Pancreas (tissue), 10 donors: Measurements from ENCODE around the gene MLH1. TPM values are rescaled to one million over a fixed set of nuclear protein-coding genes. Genes with fewer than 3 reads are reported as not detected.

Experiments used
- ATAC-seq, 4 donors: fragments of 200-7000 bp; cut with Tn5 transposase; one replicate each; pipeline versions ENCODE4 v1.8.0 to v1.9.1; 2020; ENCODE audit warnings: mild to moderate bottlenecking in 4 of 4, moderate library complexity in 4 of 4
- DNase-seq, 6 donors: peaks; one replicate each; pipeline ENCODE4 v3.0.0-alpha.2; 2020
- FAIRE-seq: peaks from 2 replicates; lab custom pipeline; 2012; peaks lifted over from hg19 to GRCh38; lab: Jason Lieb, UNC
- H3K27ac ChIP-seq, 4 donors: fragments of 200-600 bp; sonication (generic); 1 replicate in 3 of 4; 2 replicates in 1 of 4; pipeline versions ENCODE4 v1.5.0 to v1.8.0; 2020
- H3K27me3 ChIP-seq, 4 donors: fragments of 200-600 bp; one replicate each; pipeline ENCODE4 v1.8.0; 2021
- H3K36me3 ChIP-seq, 3 donors: fragments of 200-600 bp; sonication (generic) in 1 of 3; one replicate each; pipeline versions ENCODE4 v1.5.0 to v1.8.0; 2020 to 2021
- H3K4me1 ChIP-seq, 3 donors: fragments of 200-600 bp; one replicate each; pipeline ENCODE4 v1.8.0; 2021
- H3K4me3 ChIP-seq, 4 donors: fragments of 200-600 bp; sonication (generic) in 2 of 4; one replicate each; pipeline versions ENCODE4 v1.5.0 to v1.8.0; 2020 to 2021
- H3K9me3 ChIP-seq, 4 donors: fragments of 200-600 bp; one replicate each; pipeline ENCODE4 v1.8.0; 2021
- CTCF ChIP-seq, 4 donors: fragments of 200-600 bp; sonication (generic) in 3 of 4; IDR thresholded peaks; one replicate each; pipeline versions ENCODE4 v1.5.0 to v1.8.0; 2021; ENCODE audit warnings: antibody characterized with exemption in 4 of 4
- WGBS, 2 donors: extraction: QIAGEN DNeasy Blood & Tissue Kit; methylation state at CpG; one replicate each; pipeline ENCODE4 v1.1.7; 2013; 5-methylcytosine and 5-hydroxymethylcytosine counted together
- intact Hi-C, 3 donors: fragments of 100-400 bp; cut with DNase I; formaldehyde crosslinking; loops; one replicate each; pipeline versions ENCODE4 v1.11.1 to v1.14.2; 2022
- polyA plus RNA-seq, 2 donors: library from polyadenylated mRNA; stranded (reverse); fragments of 200-250 nt; gene quantifications; one replicate each; pipeline ENCODE4 v1.2.3, GENCODE V29; 2013
- total RNA-seq, 6 donors: library from RNA; stranded (reverse); fragmentation: NEBNext Ultra II Directional in 4 of 6; extraction: Animal tissue kit (Norgen Biotek cat#: 25700) in 4 of 6; gene quantifications; one replicate each; pipeline versions ENCODE4 v1.2.1 to v1.2.4, GENCODE V29; 2021 to 2023
- donor health status: healthy with polysubstance abuse.
- donor health status: DM: no; HTN: no; CAD: no; lungs with moderate emphysema.
- donor health status: DM: no; HTN: no; CAD: no.
- donor health status: control.
- donor health status: control.
- donor health status: Bipolar disorder and iron deficiency.
- donor health status: DM: yes; HTN: yes; CAD: no.
- donor health status: DM: no; HTN: no; CAD: no.
- donor health status: DM: no; HTN: no; CAD: no.
- donor health status: DM: yes; HTN: yes; CAD: no.

Gene MLH1
- total and polyA plus RNA-seq, 8 donors = 7.9 to 16.4 (median 13.3) TPM

DNA sequence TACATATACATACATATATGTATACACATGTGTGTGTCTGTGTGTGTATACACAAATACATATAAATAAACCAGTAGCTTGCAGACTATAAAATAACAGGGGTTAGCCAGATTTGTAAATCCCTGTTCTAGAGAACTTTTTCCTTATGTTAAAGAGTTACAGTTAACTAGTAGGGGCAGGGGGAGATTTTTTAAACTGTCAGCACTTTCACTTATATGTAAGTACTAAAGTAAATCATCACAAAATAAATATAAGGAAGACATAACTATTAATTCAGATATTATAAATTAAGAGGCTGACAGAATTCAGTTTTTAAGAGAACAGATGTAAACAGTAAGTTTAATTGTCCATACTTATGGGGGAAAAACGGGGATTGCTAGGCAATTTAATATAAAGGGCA is 107.1 kb downstream of the MLH1 start:
- no peak overlapping the region for H3K27ac ChIP-seq
- H3K27me3 ChIP-seq = no peaks in the 10 kb centered on the region
- no peak for FAIRE-seq
- H3K4me1 ChIP-seq = peaks cover 0 to 11% (median 8%) of the 10 kb centered on the region in 3 donors
- no peak for DNase-seq
- no peaks in the 10 kb centered on the region for H3K36me3 ChIP-seq
- no peak for TF ChIP-seq CTCF (IDR thresholded peaks at IDR 0.05)
- intact Hi-C loops = no loop called here
- H3K9me3 ChIP-seq = no peaks in the 10 kb centered on the region
- ATAC-seq = no peak
- H3K4me3 ChIP-seq = no peak overlapping the region
- WGBS, 2 donors = 75 to 83% methylated on average over 1 of the region's 1 CpG

Other genes starting within 250 kb of the MLH1 start
- under 1 TPM in 3 of 6 donors, not detected in 3; 0.06 to 0.16 (median 0.12) TPM for gene DCLK3, start 229.0 kb upstream of the MLH1 start, total RNA-seq
- gene DCLK3, start 229.0 kb upstream of the MLH1 start, polyA plus RNA-seq = under 1 TPM; 0.04 to 0.07 TPM
- gene TRANK1, start 48.5 kb upstream of the MLH1 start, total RNA-seq = 10 to 100 TPM in 1 of 6 donors, 1 to 10 TPM in 5; 2.5 to 14.6 (median 4.2) TPM
- gene TRANK1, start 48.5 kb upstream of the MLH1 start, polyA plus RNA-seq = 1 to 10 TPM; 1.7 to 1.8 TPM
- gene EPM2AIP1, start 387 bp upstream of the MLH1 start, total RNA-seq = 1 to 10 TPM; 3.8 to 8.7 (median 6.2) TPM
- gene EPM2AIP1, start 387 bp upstream of the MLH1 start, polyA plus RNA-seq = 1 to 10 TPM; 2.9 to 8.2 TPM
- 10 to 100 TPM; 17.7 to 35.7 (median 22.1) TPM for gene LRRFIP2, start 181.1 kb downstream of the MLH1 start, total RNA-seq
- 10 to 100 TPM; 14.6 to 22.4 TPM for gene LRRFIP2, start 181.1 kb downstream of the MLH1 start, polyA plus RNA-seq
- gene GOLGA4, start 249.8 kb downstream of the MLH1 start, total RNA-seq = 10 to 100 TPM; 51.9 to 63.5 (median 56.5) TPM
- gene GOLGA4, start 249.8 kb downstream of the MLH1 start, polyA plus RNA-seq = 10 to 100 TPM; 19.5 to 29.7 TPM